ENCODE data around the gene MYZAP. TPM values are rescaled to one million over a fixed set of nuclear protein-coding genes. Genes with fewer than 3 reads are reported as not detected.

The MYZAP gene
- total and polyA plus RNA-seq, 10 donors = 4.1 to 26.2 (median 13.8) TPM

GRCh38 chr15:57647071-57647790 lies 55.5 kb downstream of the MYZAP start:
- 59 to 74% (median 70%) methylated on average over 6 of the region's 6 CpGs for WGBS, 5 donors
- no peak overlapping the region for H3K4me3 ChIP-seq
- H3K9me3 ChIP-seq = no peaks in the 10 kb centered on the region
- intact Hi-C loops (cut with DNase I; ENCODE audit: low total_unique reads) = no loop called here
- DNase-seq = no peak
- H3K27ac ChIP-seq = peak overlapping the region in 1 of 8 donors; percentile 43
- no peaks in the 10 kb centered on the region for H3K36me3 ChIP-seq
- H3K4me1 ChIP-seq = peaks cover 0 to 17% (median 12%) of the 10 kb centered on the region in 6 donors
- H3K27me3 ChIP-seq (replicated peaks in 1 of 7) = no peaks in the 10 kb centered on the region
- TF ChIP-seq CTCF (IDR thresholded peaks at IDR 0.05 in 8 of 11, conservative IDR thresholded peaks at IDR 0.05 in 3 of 11) (no peak), POLR2A (IDR thresholded peaks at IDR 0.05) (no peak), POLR2AphosphoS5 (IDR thresholded peaks at IDR 0.05) (no peak)

GRCh38 chr15:57647791-57648130 lies 56.1 kb downstream of the MYZAP start:
- DNase-seq = no peak
- intact Hi-C loops (cut with DNase I; ENCODE audit: low total_unique reads) = no loop called here
- WGBS, 5 donors = 68 to 76% (median 73%) methylated on average over 3 of the region's 3 CpGs
- Histone ChIP-seq H3K27ac (peak overlapping the region in 1 of 8 donors; percentile 43), H3K4me3 (no peak overlapping the region), H3K9me3 (no peaks in the 10 kb centered on the region), H3K36me3 (no peaks in the 10 kb centered on the region), H3K4me1 (peaks cover 0 to 17% (median 12%) of the 10 kb centered on the region in 6 donors), H3K27me3 (replicated peaks in 1 of 7) (no peaks in the 10 kb centered on the region)
- TF ChIP-seq CTCF (IDR thresholded peaks at IDR 0.05 in 8 of 11, conservative IDR thresholded peaks at IDR 0.05 in 3 of 11) = no peak
- TF ChIP-seq POLR2AphosphoS5 (IDR thresholded peaks at IDR 0.05) = no peak
- no peak for TF ChIP-seq POLR2A (IDR thresholded peaks at IDR 0.05)

GRCh38 chr15:57649138-57649537 lies 57.4 kb downstream of the MYZAP start:
- Histone ChIP-seq H3K9me3 (no peaks in the 10 kb centered on the region), H3K4me3 (no peak overlapping the region), H3K27ac (no peak overlapping the region), H3K36me3 (no peaks in the 10 kb centered on the region), H3K4me1 (peaks cover 0 to 17% (median 12%) of the 10 kb centered on the region in 6 donors), H3K27me3 (replicated peaks in 1 of 7) (no peaks in the 10 kb centered on the region)
- TF ChIP-seq POLR2A (IDR thresholded peaks at IDR 0.05) (no peak), CTCF (IDR thresholded peaks at IDR 0.05 in 8 of 11, conservative IDR thresholded peaks at IDR 0.05 in 3 of 11) (no peak), POLR2AphosphoS5 (IDR thresholded peaks at IDR 0.05) (no peak)
- DNase-seq = no peak
- WGBS, 5 donors = 91 to 96% (median 91%) methylated on average over 3 of the region's 3 CpGs
- intact Hi-C loops (cut with DNase I; ENCODE audit: low total_unique reads) = no loop called here

GRCh38 chr15:57651445-57651844 lies 59.7 kb downstream of the MYZAP start:
- no peaks in the 10 kb centered on the region for H3K36me3 ChIP-seq
- H3K4me1 ChIP-seq = peaks cover 0 to 17% (median 12%) of the 10 kb centered on the region in 6 donors
- intact Hi-C loops (cut with DNase I; ENCODE audit: low total_unique reads) = no loop called here
- 69 to 90% (median 81%) methylated on average over 3 of the region's 3 CpGs for WGBS, 5 donors
- H3K9me3 ChIP-seq = no peaks in the 10 kb centered on the region
- H3K27ac ChIP-seq = no peak overlapping the region
- no peak for TF ChIP-seq POLR2A (IDR thresholded peaks at IDR 0.05)
- no peak for TF ChIP-seq POLR2AphosphoS5 (IDR thresholded peaks at IDR 0.05)
- TF ChIP-seq CTCF (IDR thresholded peaks at IDR 0.05 in 8 of 11, conservative IDR thresholded peaks at IDR 0.05 in 3 of 11) = no peak
- no peak for DNase-seq
- H3K4me3 ChIP-seq = no peak overlapping the region
- H3K27me3 ChIP-seq (replicated peaks in 1 of 7) = no peaks in the 10 kb centered on the region

All from spleen (tissue), 11 donors.